ENCODE measurements around the gene FDXR.

DNA sequence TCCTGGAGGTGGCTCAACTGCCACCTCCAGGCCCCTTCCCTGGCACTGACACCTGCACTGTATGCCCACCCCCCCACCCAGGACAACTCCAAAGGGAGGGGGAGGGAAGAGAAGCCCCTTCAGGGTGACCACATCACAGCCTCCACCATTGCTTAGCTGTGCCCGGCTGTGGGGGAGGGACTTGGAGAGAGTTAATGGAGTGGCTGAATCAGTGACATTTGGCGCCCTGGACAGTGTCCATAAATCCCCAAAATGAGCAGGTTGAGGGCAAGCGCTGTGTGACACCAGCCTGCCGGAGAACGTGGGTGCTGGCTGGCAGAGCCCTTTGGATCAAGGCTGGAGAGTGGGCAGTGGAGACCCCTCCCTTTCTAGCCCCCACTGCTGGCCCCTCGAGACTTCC lies 49.4 kb upstream of the FDXR start:
- TF ChIP-seq, protein P1, sequence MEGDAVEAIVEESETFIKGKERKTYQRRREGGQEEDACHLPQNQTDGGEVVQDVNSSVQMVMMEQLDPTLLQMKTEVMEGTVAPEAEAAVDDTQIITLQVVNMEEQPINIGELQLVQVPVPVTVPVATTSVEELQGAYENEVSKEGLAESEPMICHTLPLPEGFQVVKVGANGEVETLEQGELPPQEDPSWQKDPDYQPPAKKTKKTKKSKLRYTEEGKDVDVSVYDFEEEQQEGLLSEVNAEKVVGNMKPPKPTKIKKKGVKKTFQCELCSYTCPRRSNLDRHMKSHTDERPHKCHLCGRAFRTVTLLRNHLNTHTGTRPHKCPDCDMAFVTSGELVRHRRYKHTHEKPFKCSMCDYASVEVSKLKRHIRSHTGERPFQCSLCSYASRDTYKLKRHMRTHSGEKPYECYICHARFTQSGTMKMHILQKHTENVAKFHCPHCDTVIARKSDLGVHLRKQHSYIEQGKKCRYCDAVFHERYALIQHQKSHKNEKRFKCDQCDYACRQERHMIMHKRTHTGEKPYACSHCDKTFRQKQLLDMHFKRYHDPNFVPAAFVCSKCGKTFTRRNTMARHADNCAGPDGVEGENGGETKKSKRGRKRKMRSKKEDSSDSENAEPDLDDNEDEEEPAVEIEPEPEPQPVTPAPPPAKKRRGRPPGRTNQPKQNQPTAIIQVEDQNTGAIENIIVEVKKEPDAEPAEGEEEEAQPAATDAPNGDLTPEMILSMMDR (IDR thresholded peaks at IDR 0.05; ENCODE audit: low read depth, low read length), result no peak
- TF ChIP-seq, protein P2, sequence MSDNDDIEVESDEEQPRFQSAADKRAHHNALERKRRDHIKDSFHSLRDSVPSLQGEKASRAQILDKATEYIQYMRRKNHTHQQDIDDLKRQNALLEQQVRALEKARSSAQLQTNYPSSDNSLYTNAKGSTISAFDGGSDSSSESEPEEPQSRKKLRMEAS (IDR thresholded peaks at IDR 0.05; ENCODE audit: low read depth, low read length), result no peak

Data from NB4 (cell line).